Prostate gland (tissue), 2 donors: Measurements from ENCODE around the gene POGLUT2.

Experiments used
- POLR2A ChIP-seq: fragments of 450-650 bp; IDR thresholded peaks from one replicate; pipeline ENCODE4 v1.6.1; 2016; ENCODE audit warnings: antibody characterized with exemption, mild to moderate bottlenecking
- POLR2AphosphoS5 ChIP-seq: sonication (generic); formaldehyde crosslinking; IDR thresholded peaks from one replicate; pipeline ENCODE4 v1.6.1; 2017; ENCODE audit warnings: antibody characterized with exemption
- TF ChIP-seq, protein P1 (sequence below), 4 experiments: fragments of 200-600 bp in 2 of 4; fragments of 450-650 bp in 2 of 4; sonication (generic) in 2 of 4; IDR thresholded peaks; 1 replicate in 3 of 4; 2 replicates in 1 of 4; pipeline ENCODE4 v1.5.1; 2016 to 2019; ENCODE audit warnings: antibody characterized with exemption in 4 of 4, mild to moderate bottlenecking in 2 of 4, moderate library complexity in 2 of 4

DNA sequence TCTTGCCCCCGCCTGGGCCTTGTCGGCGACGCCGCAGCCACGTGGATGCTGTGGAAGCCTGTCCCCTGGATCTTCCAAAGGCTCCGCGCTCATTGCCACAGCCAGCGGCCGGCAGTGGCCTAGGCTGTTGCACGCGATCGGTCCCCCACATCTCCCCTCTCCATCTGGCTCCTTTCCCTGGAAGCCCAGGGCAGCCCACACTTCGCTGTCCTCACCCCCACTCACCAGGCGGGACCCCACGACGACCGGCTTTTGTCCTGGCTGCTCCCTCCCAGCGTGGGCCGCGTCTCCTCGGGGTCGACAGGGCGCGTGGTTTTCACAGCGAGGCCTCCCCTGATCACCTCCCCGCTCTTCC, 24.6 kb downstream of the POGLUT2 start:
- TF ChIP-seq, protein P1, sequence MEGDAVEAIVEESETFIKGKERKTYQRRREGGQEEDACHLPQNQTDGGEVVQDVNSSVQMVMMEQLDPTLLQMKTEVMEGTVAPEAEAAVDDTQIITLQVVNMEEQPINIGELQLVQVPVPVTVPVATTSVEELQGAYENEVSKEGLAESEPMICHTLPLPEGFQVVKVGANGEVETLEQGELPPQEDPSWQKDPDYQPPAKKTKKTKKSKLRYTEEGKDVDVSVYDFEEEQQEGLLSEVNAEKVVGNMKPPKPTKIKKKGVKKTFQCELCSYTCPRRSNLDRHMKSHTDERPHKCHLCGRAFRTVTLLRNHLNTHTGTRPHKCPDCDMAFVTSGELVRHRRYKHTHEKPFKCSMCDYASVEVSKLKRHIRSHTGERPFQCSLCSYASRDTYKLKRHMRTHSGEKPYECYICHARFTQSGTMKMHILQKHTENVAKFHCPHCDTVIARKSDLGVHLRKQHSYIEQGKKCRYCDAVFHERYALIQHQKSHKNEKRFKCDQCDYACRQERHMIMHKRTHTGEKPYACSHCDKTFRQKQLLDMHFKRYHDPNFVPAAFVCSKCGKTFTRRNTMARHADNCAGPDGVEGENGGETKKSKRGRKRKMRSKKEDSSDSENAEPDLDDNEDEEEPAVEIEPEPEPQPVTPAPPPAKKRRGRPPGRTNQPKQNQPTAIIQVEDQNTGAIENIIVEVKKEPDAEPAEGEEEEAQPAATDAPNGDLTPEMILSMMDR (IDR thresholded peaks at IDR 0.05), result no peak
- TF ChIP-seq POLR2AphosphoS5, result no peak
- no peak for TF ChIP-seq POLR2A
